Activated CD4-positive, alpha-beta T cell treated with anti-CD3 and anti-CD28 coated beads, Interleukin-2, Interleukin-4, amounts not matched to agents 100 ng/mL and 50 ng/mL, durations not matched to agents 16 hours and 8 hours (primary cell): ENCODE results near the gene P3H4.
A peak's percentile ranks its signal among the peaks of the same experiment; 100 is the strongest.
"Not testable (repeated sequence)": the region's sequence is repeated elsewhere in the genome, so short reads cannot be mapped to it uniquely, and the experiment has no call there.

ENCODE experiments used
- DNase-seq: peaks from one replicate; pipeline ENCODE4 v3.0.0-alpha.2; 2020; ENCODE audit warnings: low spot score

Gene P3H4

GRCh38 chr17:41811549-41812380 is at the start of gene P3H4:
Gene P3H4, minus strand, starts transcription at chr17:41811949. Its CDS starts 34 bp downstream, at chr17:41811915.
- DNase-seq: peak; percentile 57

- DNase-seq: no peak
Observed at GRCh38 chr17:41860254-41860931, 48.6 kb upstream of the P3H4 start.

- not testable (repeated sequence) for DNase-seq
Observed at GRCh38 chr17:41851382-41851781, 39.6 kb upstream of the P3H4 start.

- no peak for DNase-seq
Observed at GRCh38 chr17:41849251-41849990, 37.7 kb upstream of the P3H4 start.

GRCh38 chr17:41848788-41849187 is 37.0 kb upstream of the P3H4 start:
- DNase-seq: no peak

GRCh38 chr17:41844971-41845370 is 33.2 kb upstream of the P3H4 start:
- DNase-seq: no peak

GRCh38 chr17:41840781-41841180 is 29.0 kb upstream of the P3H4 start:
- DNase-seq: not testable (repeated sequence)

GRCh38 chr17:41839448-41839847 is 27.7 kb upstream of the P3H4 start:
- DNase-seq: not testable (repeated sequence)

- DNase-seq: no peak
Observed at GRCh38 chr17:41837761-41838538, 26.2 kb upstream of the P3H4 start, which contains the start of gene KLHL10. Gene KLHL10, plus strand, starts transcription at chr17:41837825. Its CDS starts 108 bp downstream, at chr17:41837933.

GRCh38 chr17:41836550-41837196 is 24.9 kb upstream of the P3H4 start:
- DNase-seq: no peak

- peak; percentile 63 for DNase-seq
Observed at GRCh38 chr17:41835800-41836549, 24.2 kb upstream of the P3H4 start, which contains the start of gene NT5C3B. Gene NT5C3B, minus strand, starts transcription at chr17:41836232. Its CDS starts 39 bp downstream, at chr17:41836193.

- no peak for DNase-seq
Observed at GRCh38 chr17:41835214-41835799, 23.6 kb upstream of the P3H4 start.

GRCh38 chr17:41829961-41830360 is 18.2 kb upstream of the P3H4 start:
- DNase-seq: not testable (repeated sequence)

- DNase-seq: no peak
Observed at GRCh38 chr17:41825175-41825845, 13.6 kb upstream of the P3H4 start.

- no peak for DNase-seq
Observed at GRCh38 chr17:41824086-41824485, 12.3 kb upstream of the P3H4 start.

- DNase-seq: no peak
Observed at GRCh38 chr17:41823580-41823979, 11.8 kb upstream of the P3H4 start.

- no peak for DNase-seq
Observed at GRCh38 chr17:41823141-41823524, 11.4 kb upstream of the P3H4 start.

- DNase-seq: no peak
Observed at GRCh38 chr17:41822216-41823140, 10.7 kb upstream of the P3H4 start.
